ENCODE data around the gene NKD2. TPM values are rescaled to one million over a fixed set of nuclear protein-coding genes. Genes with fewer than 3 reads are reported as not detected.

NKD2 gene
- total RNA-seq, 1 experiment from 2014 or later = 20.4 TPM

GRCh38 chr5:1039706-1040260, 31.2 kb downstream of the NKD2 start (continued):
- TF ChIP-seq CTCF (IDR thresholded peaks at IDR 0.05 in 2 of 3, conservative IDR thresholded peaks at IDR 0.05 in 1 of 3; ENCODE audit: borderline replicate concordance in 1 of 3, insufficient read depth in 1 of 3, low read depth in 2 of 3, low read length in 2 of 3) (no peak), ZNF274 (IDR thresholded peaks at IDR 0.05; ENCODE audit: low read depth, low read length) (no peak), SP1 (IDR thresholded peaks at IDR 0.05; ENCODE audit: low read depth) (no peak)

- peaks cover 0 to 5% of the 10 kb centered on the region in 2 experiments; a peak in 2 of 4 replicates for H3K9me3 ChIP-seq (ENCODE audit: control insufficient read depth in 1 of 2, insufficient read depth in 1 of 2, low read depth in 1 of 2, low read length in 2 of 2)
Observed at GRCh38 chr5:1040571-1040970, 32.0 kb downstream of the NKD2 start.

More at GRCh38 chr5:1040571-1040970, 32.0 kb downstream of the NKD2 start:
- Histone ChIP-seq H3K36me3 (ENCODE audit: control insufficient read depth in 1 of 2, insufficient read depth in 2 of 2, low read length in 2 of 2) (no peaks in the 10 kb centered on the region), H2AFZ (ENCODE audit: low read depth, low read length, poor library complexity, severe bottlenecking) (no peak overlapping the region), H3K4me3 (replicated peaks in 1 of 2; ENCODE audit: low read depth in 1 of 2, low read length in 2 of 2) (no peak overlapping the region), H3K27me3 (ENCODE audit: insufficient read depth, low read length) (no peaks in the 10 kb centered on the region), H3K4me2 (ENCODE audit: low read length) (no peak overlapping the region), H3K9ac (ENCODE audit: low read length) (no peak overlapping the region), H3K79me2 (ENCODE audit: insufficient read depth, low read length) (no peaks in the 10 kb centered on the region), H3K27ac (ENCODE audit: low read depth, low read length) (no peak overlapping the region), H3K9me2 (ENCODE audit: insufficient read depth) (no peaks in the 10 kb centered on the region), H3K4me1 (ENCODE audit: control insufficient read depth in 1 of 2, insufficient read depth in 2 of 2, low read length in 2 of 2) (no peaks in the 10 kb centered on the region), H4K20me1 (ENCODE audit: insufficient read depth) (no peaks in the 10 kb centered on the region)
- intact Hi-C loops (cut with micrococcal nuclease) = no loop called here
- CTCF ChIA-PET = no interaction called here
- RAD21 ChIA-PET (ENCODE audit: low non-redundant PET in 1 of 2, low total read pairs in 2 of 2, uncharacterized antibody in 2 of 2, unreplicated experiment in 2 of 2) = no interaction called here
- BruUV-seq (replicated peaks) = no TSS peak
- DNase-seq (ENCODE audit: low read depth, low spot score) = no peak
- TF ChIP-seq ATF3 (IDR thresholded peaks at IDR 0.05) = no peak
- TF ChIP-seq SIN3A (IDR thresholded peaks at IDR 0.05; ENCODE audit: low read depth) = no peak
- no peak for TF ChIP-seq SRF (IDR thresholded peaks at IDR 0.05; ENCODE audit: low read depth)
- no peak for TF ChIP-seq EZH2 (IDR thresholded peaks at IDR 0.05)
- TF ChIP-seq YY1 (IDR thresholded peaks at IDR 0.05; ENCODE audit: extremely low read depth, insufficient replicate concordance, low read depth, low read length) = no peak
- TF ChIP-seq EZH2phosphoT487 (IDR thresholded peaks at IDR 0.05; ENCODE audit: borderline replicate concordance) = no peak
- no peak for TF ChIP-seq POLR2AphosphoS5 (IDR thresholded peaks at IDR 0.05; ENCODE audit: low read depth, low read length)
- no peak for TF ChIP-seq EGR1 (IDR thresholded peaks at IDR 0.05; ENCODE audit: low read depth)
- TF ChIP-seq ZBTB33 (IDR thresholded peaks at IDR 0.05; ENCODE audit: extremely low read depth, insufficient replicate concordance, low read length) = no peak
- no peak for TF ChIP-seq FOSL1 (IDR thresholded peaks at IDR 0.05; ENCODE audit: low read depth)
- no peak for TF ChIP-seq CTCF (IDR thresholded peaks at IDR 0.05 in 2 of 3, conservative IDR thresholded peaks at IDR 0.05 in 1 of 3; ENCODE audit: borderline replicate concordance in 1 of 3, insufficient read depth in 1 of 3, low read depth in 2 of 3, low read length in 2 of 3)
- no peak for TF ChIP-seq ZNF274 (IDR thresholded peaks at IDR 0.05; ENCODE audit: low read depth, low read length)
- no peak for ATAC-seq
- POLR2A ChIA-PET = no interaction called here

Measured in HCT116 (cell line).